Measurements from ENCODE around the gene C15orf40.

The C15orf40 gene

DNA sequence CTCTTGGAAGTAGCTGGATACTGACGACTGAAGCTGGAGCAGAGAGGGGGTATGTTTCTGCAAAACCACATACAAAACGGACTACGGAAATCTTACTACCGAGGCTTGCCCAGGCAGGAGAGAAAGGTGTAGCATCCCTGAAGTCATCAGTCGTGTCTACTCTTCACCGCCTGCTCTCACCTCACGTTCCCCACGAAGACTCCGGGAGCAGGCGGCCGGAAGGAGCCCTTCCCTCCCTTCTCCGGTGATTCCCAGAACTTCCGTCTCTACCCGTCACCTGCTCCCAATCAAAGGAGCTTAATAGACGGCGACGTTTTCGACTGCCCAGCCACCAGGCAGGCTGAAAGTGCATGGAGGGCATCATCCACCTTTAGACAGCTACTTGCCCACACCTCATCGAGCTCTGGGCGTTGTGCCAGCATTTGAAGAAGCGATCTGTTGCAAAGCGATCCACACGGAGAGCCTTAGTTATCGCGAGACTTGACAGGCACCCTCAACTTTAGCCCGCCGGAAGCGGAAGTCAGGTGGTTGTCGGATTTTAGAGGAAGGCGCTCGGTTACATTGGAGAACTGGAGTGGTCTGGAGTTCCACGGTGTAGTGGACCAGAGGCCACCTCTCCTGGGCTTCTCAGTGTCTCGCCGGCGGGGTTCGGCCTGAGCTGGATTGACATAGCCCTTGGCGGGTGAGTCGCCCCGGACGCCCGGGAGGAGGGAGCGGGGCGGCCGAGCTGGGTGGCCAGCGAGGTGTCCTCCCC, 25.6 kb downstream of the C15orf40 start, which contains the start of gene RAMAC:
Gene RAMAC (plus strand): TSS at position 523 of the 754 bp plus-strand sequence. CDS start 2,809 bp downstream, outside the sequence.
- peak; percentile 91 for DNase-seq (ENCODE audit: low spot score)
- POLR2A ChIA-PET (ENCODE audit: low non-redundant PET): interaction anchor here (0.9 to 1.0 kb wide), 2 partner anchors 28 to 141 kb away, joined by 3 read pairs; no protein-coding TSS in a partner anchor
- TF ChIP-seq, protein P1, sequence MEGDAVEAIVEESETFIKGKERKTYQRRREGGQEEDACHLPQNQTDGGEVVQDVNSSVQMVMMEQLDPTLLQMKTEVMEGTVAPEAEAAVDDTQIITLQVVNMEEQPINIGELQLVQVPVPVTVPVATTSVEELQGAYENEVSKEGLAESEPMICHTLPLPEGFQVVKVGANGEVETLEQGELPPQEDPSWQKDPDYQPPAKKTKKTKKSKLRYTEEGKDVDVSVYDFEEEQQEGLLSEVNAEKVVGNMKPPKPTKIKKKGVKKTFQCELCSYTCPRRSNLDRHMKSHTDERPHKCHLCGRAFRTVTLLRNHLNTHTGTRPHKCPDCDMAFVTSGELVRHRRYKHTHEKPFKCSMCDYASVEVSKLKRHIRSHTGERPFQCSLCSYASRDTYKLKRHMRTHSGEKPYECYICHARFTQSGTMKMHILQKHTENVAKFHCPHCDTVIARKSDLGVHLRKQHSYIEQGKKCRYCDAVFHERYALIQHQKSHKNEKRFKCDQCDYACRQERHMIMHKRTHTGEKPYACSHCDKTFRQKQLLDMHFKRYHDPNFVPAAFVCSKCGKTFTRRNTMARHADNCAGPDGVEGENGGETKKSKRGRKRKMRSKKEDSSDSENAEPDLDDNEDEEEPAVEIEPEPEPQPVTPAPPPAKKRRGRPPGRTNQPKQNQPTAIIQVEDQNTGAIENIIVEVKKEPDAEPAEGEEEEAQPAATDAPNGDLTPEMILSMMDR (conservative IDR thresholded peaks at IDR 0.05; ENCODE audit: low read depth): no peak
- CTCF ChIA-PET: interaction anchor here (1.0 to 2.5 kb wide), 2 partner anchors 43 to 136 kb away, joined by 3 to 9 read pairs; no protein-coding TSS in a partner anchor
- peak within 1 kb of the TSS; percentile 79 for H3K27ac ChIP-seq

DNA sequence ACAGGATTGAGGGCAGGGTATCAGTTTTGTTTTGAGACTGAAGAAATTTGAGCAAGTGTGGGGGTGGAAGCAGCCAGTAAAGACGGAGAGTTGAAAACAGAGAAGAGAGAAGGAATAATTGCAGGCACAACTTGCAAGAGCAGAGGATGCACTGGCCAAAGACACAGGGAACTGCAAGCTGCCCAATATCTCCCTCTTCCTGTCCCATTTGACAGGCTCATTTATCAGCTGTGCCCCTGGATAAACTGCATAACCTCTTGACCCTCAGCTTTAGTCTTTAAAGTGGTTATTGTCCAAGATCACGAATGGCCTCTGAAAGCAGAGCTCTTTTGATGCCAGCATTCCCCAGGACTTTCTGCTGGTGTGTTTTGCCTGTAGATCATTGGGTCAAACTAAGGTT, 30.5 kb downstream of the C15orf40 start:
- H3K27ac ChIP-seq: no peak overlapping the region
- DNase-seq (ENCODE audit: low spot score): no peak
- POLR2A ChIA-PET (ENCODE audit: low non-redundant PET): no interaction called here

DNA sequence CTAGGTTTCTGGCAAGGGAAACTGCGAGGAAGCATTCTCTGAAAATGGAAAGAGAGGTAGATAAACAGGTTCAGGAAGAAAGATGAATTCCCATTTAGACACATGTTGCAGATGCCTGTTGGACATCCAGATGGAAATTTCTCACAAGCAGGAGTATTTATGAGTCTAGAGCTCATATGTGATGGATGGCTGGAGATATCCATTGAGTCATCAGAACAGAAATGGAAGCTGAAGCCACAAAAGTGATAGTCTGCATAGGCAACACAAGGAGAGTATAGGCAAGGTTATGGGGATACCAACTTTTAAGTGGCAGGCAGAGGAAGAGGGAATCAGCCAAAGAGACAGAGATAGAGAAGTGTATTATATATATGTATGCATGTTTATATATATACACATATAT, 31.7 kb downstream of the C15orf40 start:
- POLR2A ChIA-PET (ENCODE audit: low non-redundant PET): no interaction called here

More for the DNA sequence above, 30.5 kb downstream of the C15orf40 start:
- CTCF ChIA-PET: no interaction called here
- TF ChIP-seq, protein P1 (conservative IDR thresholded peaks at IDR 0.05; ENCODE audit: low read depth): no peak

DNA sequence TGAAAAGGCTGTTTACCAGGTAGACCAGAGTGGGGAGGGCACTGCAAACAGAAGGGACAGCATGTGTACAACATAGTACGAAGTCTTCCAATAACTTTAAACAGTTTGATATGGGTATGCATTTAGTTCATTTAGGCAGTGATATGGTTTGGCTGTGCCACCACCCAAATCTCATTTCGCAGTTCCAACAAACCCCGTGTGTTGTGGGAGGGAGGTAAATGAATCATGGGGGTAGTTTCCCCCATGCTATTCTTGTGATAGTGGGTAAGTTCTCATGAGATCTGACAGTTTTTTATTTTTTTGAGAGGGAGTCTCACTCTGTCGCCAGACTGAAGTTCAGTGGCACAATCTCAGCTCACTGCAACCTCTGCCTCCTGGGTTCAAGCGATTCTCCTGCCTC, 33.0 kb downstream of the C15orf40 start:
- CTCF ChIA-PET: no interaction called here

More for the DNA sequence above, 31.7 kb downstream of the C15orf40 start:
- no peak for DNase-seq (ENCODE audit: low spot score)
- TF ChIP-seq, protein P1 (conservative IDR thresholded peaks at IDR 0.05; ENCODE audit: low read depth): no peak
- H3K27ac ChIP-seq: no peak overlapping the region
- CTCF ChIA-PET: interaction anchor here (0.6 to 0.7 kb wide), 2 partner anchors 423 to 1130 kb away, joined by 3 to 4 read pairs; no protein-coding TSS in a partner anchor

DNA sequence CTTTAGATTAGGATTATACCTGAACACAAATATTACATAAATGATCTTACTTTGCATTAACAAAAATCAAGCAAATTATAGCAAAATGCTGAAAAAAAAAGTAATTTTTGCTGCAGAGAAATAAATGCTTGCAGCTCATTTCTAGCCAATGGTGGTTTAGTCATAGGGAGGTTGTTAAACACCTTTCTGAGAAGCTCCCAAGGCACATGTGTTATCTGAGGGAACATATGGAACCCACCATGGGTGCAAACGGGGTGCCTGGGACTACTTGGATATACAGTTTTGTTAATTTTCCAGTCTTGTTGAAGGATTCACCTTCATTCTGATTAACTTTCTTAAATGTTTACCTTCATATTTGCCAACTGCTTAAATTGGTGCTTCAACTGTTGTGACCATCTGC, 34.4 kb downstream of the C15orf40 start:
- DNase-seq (ENCODE audit: low spot score): no peak
- ChIA-PET POLR2A (ENCODE audit: low non-redundant PET) (no interaction called here), CTCF (interaction anchor here (0.7 kb wide), 2 partner anchors 34 to 1709 kb away, joined by 3 read pairs; no protein-coding TSS in a partner anchor)
- TF ChIP-seq, protein P1 (conservative IDR thresholded peaks at IDR 0.05; ENCODE audit: low read depth): no peak
- H3K27ac ChIP-seq: no peak overlapping the region

More for the DNA sequence above, 33.0 kb downstream of the C15orf40 start:
- DNase-seq (ENCODE audit: low spot score): no peak
- no peak overlapping the region for H3K27ac ChIP-seq
- POLR2A ChIA-PET (ENCODE audit: low non-redundant PET): no interaction called here
- TF ChIP-seq, protein P1 (conservative IDR thresholded peaks at IDR 0.05; ENCODE audit: low read depth): no peak

DNA sequence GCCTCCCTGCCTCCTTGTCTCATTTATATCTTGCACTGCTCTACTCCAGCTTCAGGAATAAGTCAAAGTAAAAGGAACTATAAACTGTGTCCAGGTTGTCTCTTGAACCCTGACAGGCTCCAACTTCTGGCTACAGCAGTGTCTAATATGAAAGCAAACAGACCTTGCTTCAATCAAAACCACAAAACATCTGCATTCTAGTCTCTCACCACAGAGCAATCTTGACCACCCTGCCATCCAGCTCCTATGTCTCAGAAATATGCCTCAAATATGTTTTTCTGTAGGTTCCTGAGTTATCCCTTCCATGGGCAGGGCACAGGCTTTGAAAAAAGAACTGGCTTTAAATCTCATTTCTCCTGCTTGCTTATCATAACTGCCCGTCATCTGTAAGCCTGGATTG, 38.4 kb downstream of the C15orf40 start:
- ChIA-PET CTCF (no interaction called here), POLR2A (ENCODE audit: low non-redundant PET) (no interaction called here)
- no peak overlapping the region for H3K27ac ChIP-seq
- TF ChIP-seq, protein P1 (conservative IDR thresholded peaks at IDR 0.05; ENCODE audit: low read depth): no peak
- no peak for DNase-seq (ENCODE audit: low spot score)

Measured in RWPE1 (cell line).